OCI-LY7 (cell line): ENCODE results near the gene CCDC117. TPM values are rescaled to one million over a fixed set of nuclear protein-coding genes. Genes with fewer than 3 reads are reported as not detected.

Experiments used
- BruUV-seq: library from RNA; stranded (reverse); fragments of 400-500 nt; replicated peaks from 2 replicates; lab custom pipeline; 2021; lab: Mats Ljungman, UMichigan
- CTCF ChIA-PET: fragments of 300-600 bp; sonication (Branson Sonifier 250); formaldehyde crosslinking; loops from one replicate; lab custom pipeline; 2022; ENCODE audit warnings: antibody characterized with exemption; ENCODE audit not compliant: unreplicated experiment; lab: Charles Lee
- POLR2A ChIA-PET: fragments of 300-600 bp; sonication (Branson Sonifier 250); formaldehyde crosslinking; loops from one replicate; lab custom pipeline; 2022; ENCODE audit warnings: antibody characterized with exemption; lab: Charles Lee
- DNase-seq: peaks from one replicate; pipeline ENCODE4 v3.0.0-alpha.2; 2015; ENCODE audit warnings: low spot score
- H2AFZ ChIP-seq: fragments of 200-600 bp; sonication (generic), shearing (Covaris generic); 2 replicates; pipeline ENCODE4 v1.6.1; 2014; ENCODE audit warnings: mild to moderate bottlenecking, antibody characterized with exemption, low read length, moderate library complexity
- H3K27ac ChIP-seq: fragments of 200-600 bp; sonication (generic); 2 replicates; pipeline ENCODE4 v1.5.1; 2014; ENCODE audit warnings: mixed run types, low read depth, mild to moderate bottlenecking, moderate library complexity, low read length, inconsistent platforms; ENCODE audit not compliant: poor library complexity, severe bottlenecking
- H3K36me3 ChIP-seq: fragments of 200-600 bp; sonication (generic); 2 replicates; pipeline ENCODE4 v1.6.1; 2014; ENCODE audit warnings: mild to moderate bottlenecking, antibody characterized with exemption, low read length, moderate library complexity, mixed read lengths; ENCODE audit not compliant: insufficient read depth
- H3K4me1 ChIP-seq: fragments of 200-600 bp; sonication (generic); 2 replicates; pipeline ENCODE4 v1.5.1; 2014; ENCODE audit warnings: mild to moderate bottlenecking, low read length; ENCODE audit not compliant: insufficient read depth, poor library complexity, severe bottlenecking
- H3K4me2 ChIP-seq: fragments of 200-600 bp; sonication (generic); 2 replicates; pipeline ENCODE4 v1.6.1; 2014; ENCODE audit warnings: mild to moderate bottlenecking, low read length
- H3K4me3 ChIP-seq: fragments of 200-600 bp; sonication (generic); 2 replicates; pipeline ENCODE4 v1.5.1; 2014; ENCODE audit warnings: mild to moderate bottlenecking, low read depth, low read length; ENCODE audit not compliant: poor library complexity, severe bottlenecking
- H3K79me2 ChIP-seq: fragments of 200-600 bp; sonication (generic); 2 replicates; pipeline ENCODE4 v1.6.1; 2016; ENCODE audit warnings: low read depth, mild to moderate bottlenecking, low read length, moderate library complexity, mixed read lengths; ENCODE audit not compliant: insufficient read depth
- H3K9me2 ChIP-seq: fragments of 200-600 bp; sonication (generic); 2 replicates; pipeline ENCODE4 v1.6.1; 2016; ENCODE audit warnings: mild to moderate bottlenecking, low read length, mixed read lengths; ENCODE audit not compliant: insufficient read depth
- H3K9me3 ChIP-seq: fragments of 200-600 bp; sonication (generic); 2 replicates; pipeline ENCODE4 v1.6.1; 2014; ENCODE audit warnings: mild to moderate bottlenecking, mixed run types, low read length, mixed read lengths
- H4K20me1 ChIP-seq: fragments of 200-600 bp; sonication (generic); 2 replicates; pipeline ENCODE4 v1.6.1; 2014; ENCODE audit warnings: mild to moderate bottlenecking, antibody characterized with exemption, low read length, moderate library complexity, mixed read lengths; ENCODE audit not compliant: insufficient read depth
- EZH2phosphoT487 ChIP-seq: fragments of 200-600 bp; sonication (generic); IDR thresholded peaks from 2 replicates; pipeline ENCODE4 v1.6.1; 2018; ENCODE audit warnings: low read depth, borderline replicate concordance, mild to moderate bottlenecking, mixed run types, antibody characterized with exemption, low read length, moderate library complexity, mixed read lengths
- intact Hi-C: fragments of 100-400 bp; cut with micrococcal nuclease; formaldehyde crosslinking; loops from one replicate; pipeline ENCODE4 v1.10.0; 2022; ENCODE audit not compliant: unreplicated experiment
- total RNA-seq, 2 experiments: library from RNA; depleted of rRNA in 1 of 2; stranded (reverse); fragments of >200 nt in 1 of 2; shearing (Covaris generic) in 1 of 2; gene quantifications; 2 replicates each; pipeline ENCODE4 v1.2.3, GENCODE V29; 2014 to 2022
- TF ChIP-seq, protein P1 (sequence below): fragments of 200-600 bp; sonication (generic); conservative IDR thresholded peaks from 2 replicates; pipeline ENCODE4 v1.5.1; 2014; ENCODE audit warnings: mild to moderate bottlenecking, antibody characterized with exemption, low read length, moderate library complexity, mixed read lengths

The CCDC117 gene
- total RNA-seq, 2 experiments from 2014 or later = 21.4 to 34.1 TPM

DNA sequence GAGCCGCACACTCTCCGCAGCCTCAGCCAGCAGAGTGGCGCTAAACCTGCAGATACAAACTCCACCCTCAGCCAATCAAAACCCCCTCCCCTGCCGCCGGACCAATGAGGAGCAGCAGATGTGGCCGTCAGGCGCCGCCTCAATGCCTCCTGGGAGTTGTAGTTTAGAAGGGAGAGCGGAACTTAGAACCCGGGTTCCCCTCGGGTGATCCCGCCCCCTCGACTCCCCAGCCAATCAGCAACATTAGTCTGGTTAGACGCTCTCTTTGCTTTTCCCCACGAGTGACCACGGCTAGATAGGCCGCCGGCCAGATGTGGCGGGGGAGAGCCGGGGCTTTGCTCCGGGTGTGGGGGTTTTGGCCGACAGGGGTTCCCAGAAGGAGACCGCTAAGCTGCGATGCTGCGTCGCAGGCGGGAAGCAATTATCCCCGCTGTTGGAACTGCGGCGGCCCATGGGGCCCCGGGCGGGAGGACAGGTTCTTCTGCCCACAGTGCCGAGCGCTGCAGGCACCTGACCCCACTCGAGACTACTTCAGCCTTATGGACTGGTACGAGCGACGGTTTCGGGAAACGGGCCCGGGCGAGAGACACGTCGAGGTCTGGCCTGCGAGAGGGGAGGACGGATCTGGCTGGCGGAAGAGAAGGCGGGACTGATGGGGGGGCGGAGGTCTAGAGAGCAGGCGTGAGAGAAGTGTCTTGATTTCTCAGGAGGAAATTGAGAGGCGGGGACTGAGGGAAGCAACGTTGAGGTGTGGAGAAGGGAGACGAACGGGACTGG lies 30.5 kb upstream of the CCDC117 start, which contains the start of the genes CHEK2 and HSCB:
Gene CHEK2 (minus strand): TSS at position 36 of the 777 bp plus-strand sequence. CDS start 7,099 bp downstream, outside the sequence.
Gene HSCB (plus strand): TSS at position 255 of the 777 bp plus-strand sequence. CDS start 57 bp downstream, at position 312.
- DNase-seq = peak; percentile 99
- TF ChIP-seq EZH2phosphoT487 = no peak
- TF ChIP-seq, protein P1, sequence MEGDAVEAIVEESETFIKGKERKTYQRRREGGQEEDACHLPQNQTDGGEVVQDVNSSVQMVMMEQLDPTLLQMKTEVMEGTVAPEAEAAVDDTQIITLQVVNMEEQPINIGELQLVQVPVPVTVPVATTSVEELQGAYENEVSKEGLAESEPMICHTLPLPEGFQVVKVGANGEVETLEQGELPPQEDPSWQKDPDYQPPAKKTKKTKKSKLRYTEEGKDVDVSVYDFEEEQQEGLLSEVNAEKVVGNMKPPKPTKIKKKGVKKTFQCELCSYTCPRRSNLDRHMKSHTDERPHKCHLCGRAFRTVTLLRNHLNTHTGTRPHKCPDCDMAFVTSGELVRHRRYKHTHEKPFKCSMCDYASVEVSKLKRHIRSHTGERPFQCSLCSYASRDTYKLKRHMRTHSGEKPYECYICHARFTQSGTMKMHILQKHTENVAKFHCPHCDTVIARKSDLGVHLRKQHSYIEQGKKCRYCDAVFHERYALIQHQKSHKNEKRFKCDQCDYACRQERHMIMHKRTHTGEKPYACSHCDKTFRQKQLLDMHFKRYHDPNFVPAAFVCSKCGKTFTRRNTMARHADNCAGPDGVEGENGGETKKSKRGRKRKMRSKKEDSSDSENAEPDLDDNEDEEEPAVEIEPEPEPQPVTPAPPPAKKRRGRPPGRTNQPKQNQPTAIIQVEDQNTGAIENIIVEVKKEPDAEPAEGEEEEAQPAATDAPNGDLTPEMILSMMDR = peak; percentile 65
- Histone ChIP-seq H3K36me3 (peaks cover 49% of the 10 kb centered on the region), H3K4me1 (peaks cover 21% of the 10 kb centered on the region), H2AFZ (peak within 1 kb of the TSS; percentile 94), H3K9me2 (no peaks in the 10 kb centered on the region), H3K4me2 (peak within 1 kb of the TSS; percentile 86), H4K20me1 (no peaks in the 10 kb centered on the region; the same call in 1 of the 2 replicates), H3K27ac (peak within 1 kb of the TSS; percentile 83), H3K79me2 (peaks cover 54% of the 10 kb centered on the region), H3K4me3 (peak within 1 kb of the TSS; percentile 78), H3K9me3 (no peaks in the 10 kb centered on the region)
- CTCF ChIA-PET = no interaction called here
- intact Hi-C loops = loop anchor here (1.0 to 10.0 kb wide), 3 partner anchors 30 to 523 kb away; partner anchors contain the start of genes CCDC117, EWSR1 and RHBDD3
- BruUV-seq = no TSS peak
- POLR2A ChIA-PET = interaction anchor here (1.1 kb wide), 2 partner anchors 19 to 20 kb away, joined by 3 read pairs; no protein-coding TSS in a partner anchor

- Histone ChIP-seq H3K4me3 (peak overlapping the region; percentile 78), H3K27ac (peak overlapping the region; percentile 83), H3K36me3 (peaks cover 49% of the 10 kb centered on the region), H3K4me2 (peak overlapping the region; percentile 86), H4K20me1 (no peaks in the 10 kb centered on the region), H3K9me2 (no peaks in the 10 kb centered on the region), H2AFZ (peak overlapping the region; percentile 59; the same call in 1 of the 2 replicates), H3K4me1 (peaks cover 21% of the 10 kb centered on the region), H3K79me2 (peaks cover 48% of the 10 kb centered on the region), H3K9me3 (no peaks in the 10 kb centered on the region)
- intact Hi-C loops = loop anchor here (1.0 to 10.0 kb wide), 2 partner anchors 30 to 522 kb away; partner anchors contain the start of genes CCDC117, EWSR1 and RHBDD3
- CTCF ChIA-PET = interaction anchor here (0.6 kb wide), 1 partner anchor 1138 kb away, joined by 3 read pairs; no protein-coding TSS in a partner anchor
- no TSS peak for BruUV-seq
- no peak for DNase-seq
- POLR2A ChIA-PET = interaction anchor here (1.1 kb wide), 1 partner anchor 18 kb away, joined by 3 read pairs; no protein-coding TSS in a partner anchor
- no peak for TF ChIP-seq EZH2phosphoT487
- TF ChIP-seq, protein P1 = no peak
Measured at GRCh38 chr22:28742562-28742962, 29.9 kb upstream of the CCDC117 start.
